PC-3 (cell line): ENCODE data around the gene ADGRF5. TPM values are rescaled to one million over a fixed set of nuclear protein-coding genes. Genes with fewer than 3 reads are reported as not detected.

Experiments used
- total RNA-seq: library from RNA; depleted of rRNA; stranded (reverse); fragments of >200 nt; gene quantifications from 2 replicates; pipeline ENCODE4 v1.2.3, GENCODE V29; 2014; rRNA removed

The ADGRF5 gene
- total RNA-seq, 1 experiment from 2014 or later, result 1.6 TPM

Other genes with a start within 250 kb of the ADGRF5 start
- 0.07 TPM in 1 of 2 replicates, not detected in the other for gene TDRD6, start 234.1 kb downstream of the ADGRF5 start, total RNA-seq
- gene PLA2G7, start 186.6 kb downstream of the ADGRF5 start, total RNA-seq, result 1.8 and 2.9 TPM in 2 replicates
- gene ANKRD66, start 175.0 kb downstream of the ADGRF5 start, total RNA-seq, result not detected in 2 replicates
- not detected in 2 replicates for gene MEP1A, start 128.5 kb downstream of the ADGRF5 start, total RNA-seq
- gene ADGRF1, start 120.4 kb upstream of the ADGRF5 start, total RNA-seq, result 82.6 and 104 TPM in 2 replicates